Brain pericyte (primary cell): Measurements from ENCODE around the gene BCORL1.

Source experiments
- DNase-seq: peaks from one replicate; pipeline ENCODE4 v3.0.0-alpha.2; 2012; ENCODE audit warnings: low read depth, low spot score

BCORL1 gene

GRCh38 chrX:130009658-130010223 lies 27.3 kb downstream of the BCORL1 start:
- no peak for DNase-seq

- DNase-seq: no peak
Observed at GRCh38 chrX:130012683-130013082, 30.2 kb downstream of the BCORL1 start.

DNA sequence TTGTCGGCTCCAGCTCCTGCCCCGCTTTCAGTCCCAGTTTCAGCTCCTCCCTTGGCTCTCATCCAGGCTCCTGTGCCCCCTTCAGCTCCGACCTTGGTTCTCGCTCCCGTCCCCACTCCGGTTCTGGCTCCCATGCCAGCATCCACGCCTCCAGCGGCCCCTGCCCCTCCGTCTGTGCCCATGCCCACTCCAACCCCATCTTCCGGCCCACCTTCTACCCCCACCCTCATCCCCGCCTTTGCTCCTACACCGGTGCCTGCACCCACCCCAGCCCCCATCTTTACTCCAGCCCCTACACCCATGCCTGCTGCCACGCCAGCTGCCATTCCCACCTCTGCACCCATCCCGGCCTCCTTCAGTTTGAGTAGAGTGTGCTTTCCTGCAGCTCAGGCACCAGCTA lies 31.2 kb downstream of the BCORL1 start:
- no peak for DNase-seq

GRCh38 chrX:130014356-130014755 lies 31.9 kb downstream of the BCORL1 start:
- DNase-seq: no peak

DNA sequence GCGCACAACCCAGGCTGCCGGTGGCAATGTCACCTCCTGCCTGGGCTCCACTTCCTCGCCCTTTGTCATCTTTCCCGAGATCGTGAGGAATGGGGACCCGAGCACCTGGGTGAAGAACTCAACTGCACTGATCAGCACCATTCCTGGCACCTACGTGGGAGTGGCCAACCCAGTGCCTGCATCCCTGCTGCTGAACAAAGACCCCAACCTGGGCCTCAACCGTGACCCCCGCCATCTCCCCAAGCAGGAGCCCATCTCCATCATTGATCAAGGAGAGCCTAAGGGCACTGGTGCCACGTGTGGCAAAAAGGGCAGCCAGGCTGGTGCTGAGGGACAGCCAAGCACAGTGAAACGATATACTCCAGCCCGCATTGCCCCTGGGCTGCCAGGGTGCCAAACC lies 32.3 kb downstream of the BCORL1 start:
- DNase-seq: no peak

DNA sequence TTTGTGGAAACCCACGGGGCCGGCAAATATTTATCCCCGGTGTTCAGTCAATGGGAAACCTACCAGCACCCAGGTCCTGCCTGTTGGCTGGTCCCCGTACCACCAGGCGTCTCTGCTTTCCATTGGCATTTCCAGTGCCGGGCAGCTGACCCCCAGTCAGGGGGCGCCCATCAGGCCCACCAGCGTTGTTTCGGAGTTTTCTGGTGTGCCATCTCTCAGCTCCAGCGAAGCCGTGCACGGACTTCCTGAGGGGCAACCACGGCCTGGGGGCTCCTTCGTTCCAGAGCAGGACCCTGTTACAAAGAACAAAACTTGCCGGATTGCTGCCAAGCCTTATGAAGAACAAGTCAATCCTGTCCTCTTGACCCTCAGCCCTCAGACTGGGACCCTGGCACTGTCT lies 32.7 kb downstream of the BCORL1 start:
- DNase-seq: no peak

- no peak for DNase-seq
Observed at GRCh38 chrX:130018143-130018542, 35.7 kb downstream of the BCORL1 start.

DNA sequence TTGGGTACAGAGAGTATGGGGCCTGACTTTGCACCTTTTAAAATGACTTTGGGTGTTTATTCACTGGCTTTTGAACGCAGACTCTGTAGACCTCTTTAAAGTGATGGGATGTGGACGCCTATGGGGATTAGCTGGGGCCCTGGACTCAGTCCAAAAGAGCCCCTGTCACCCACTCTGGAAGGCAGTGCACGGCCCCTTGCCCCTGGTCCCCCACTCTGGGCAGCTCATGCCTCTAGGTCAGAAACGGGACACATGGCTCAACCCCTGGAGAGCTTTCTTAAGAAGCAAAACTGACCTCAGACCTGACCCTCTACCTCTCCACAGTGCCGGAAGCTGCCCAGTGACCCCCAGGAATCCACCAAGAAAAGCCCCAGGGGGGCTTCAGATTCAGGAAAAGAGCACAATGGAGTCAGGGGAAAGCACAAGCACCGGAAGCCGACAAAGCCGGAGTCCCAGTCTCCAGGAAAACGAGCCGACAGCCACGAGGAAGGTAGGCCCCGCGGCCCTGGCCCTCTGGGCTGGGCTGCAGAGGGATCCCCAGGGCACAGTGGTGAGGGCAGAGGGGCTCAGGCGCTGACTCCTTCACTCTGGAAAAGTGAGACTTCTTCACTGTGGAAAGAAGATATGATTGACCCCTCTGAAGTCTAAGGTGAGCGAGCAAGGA lies 38.4 kb downstream of the BCORL1 start:
- no peak for DNase-seq

DNA sequence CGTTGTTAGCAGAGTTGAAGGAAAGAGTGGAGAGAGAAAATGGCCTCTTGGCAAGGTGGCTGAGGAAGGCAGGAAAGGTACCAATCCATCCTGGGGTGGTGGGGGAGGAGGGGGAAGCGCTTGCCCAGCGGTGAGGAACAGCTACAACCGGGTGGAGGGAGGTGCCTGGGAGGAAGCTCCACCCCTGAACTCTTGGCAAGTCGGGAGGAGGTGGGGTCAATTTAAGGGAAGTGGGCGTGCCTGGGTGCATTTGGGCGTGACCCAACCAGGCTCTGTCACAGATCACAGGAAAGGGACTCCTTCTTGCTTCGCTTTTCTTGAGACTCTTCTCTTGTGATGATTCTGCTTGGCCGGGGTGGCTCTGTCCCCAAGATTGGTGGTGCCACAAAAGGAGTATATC lies 41.7 kb downstream of the BCORL1 start:
- DNase-seq: no peak

DNA sequence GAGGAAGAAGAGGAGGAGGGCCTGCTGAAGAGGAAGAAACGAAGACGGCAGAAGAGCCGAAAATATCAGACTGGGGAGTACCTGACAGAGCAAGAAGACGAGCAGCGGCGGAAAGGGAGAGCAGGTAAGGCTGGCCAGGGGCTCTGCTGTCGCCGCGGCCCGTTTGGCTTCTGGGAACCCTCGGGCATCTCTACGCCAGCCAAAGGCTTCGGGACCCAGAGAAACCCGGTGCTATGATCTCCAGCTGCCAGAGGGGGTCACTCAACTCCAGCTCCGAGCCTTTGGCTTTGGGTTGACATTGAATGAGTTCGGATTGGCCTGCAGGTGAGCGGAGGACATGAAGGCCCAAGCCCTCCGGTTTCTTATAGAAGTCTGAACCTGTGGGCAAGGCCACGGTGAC lies 42.8 kb downstream of the BCORL1 start:
- DNase-seq: no peak

- no peak for DNase-seq
Observed at GRCh38 chrX:130027569-130027968, 45.1 kb downstream of the BCORL1 start.

- no peak for DNase-seq
Observed at GRCh38 chrX:130028196-130028595, 45.8 kb downstream of the BCORL1 start.

DNA sequence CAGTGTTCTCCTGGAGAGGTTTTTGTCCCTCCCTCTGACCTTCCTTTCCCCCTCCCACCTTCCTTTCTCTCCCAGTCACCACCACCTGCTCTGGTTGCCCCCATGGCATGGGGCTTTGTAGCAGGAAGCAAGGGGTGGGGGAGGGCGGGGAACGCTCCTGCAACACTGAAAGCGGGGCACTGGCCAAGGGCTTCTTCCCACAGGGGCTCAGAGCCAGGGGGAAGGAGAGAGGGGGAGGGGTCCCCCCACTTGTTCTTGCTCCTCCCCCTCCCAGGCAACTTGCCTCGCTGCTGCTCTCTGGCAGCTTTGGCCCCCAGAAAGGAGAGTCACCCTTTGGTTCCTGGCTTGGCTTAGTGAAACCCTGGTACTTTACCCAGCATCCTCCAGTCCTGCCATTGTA lies 48.4 kb downstream of the BCORL1 start:
- DNase-seq: no peak

- no peak for DNase-seq
Observed at GRCh38 chrX:130032552-130032951, 50.1 kb downstream of the BCORL1 start.

DNA sequence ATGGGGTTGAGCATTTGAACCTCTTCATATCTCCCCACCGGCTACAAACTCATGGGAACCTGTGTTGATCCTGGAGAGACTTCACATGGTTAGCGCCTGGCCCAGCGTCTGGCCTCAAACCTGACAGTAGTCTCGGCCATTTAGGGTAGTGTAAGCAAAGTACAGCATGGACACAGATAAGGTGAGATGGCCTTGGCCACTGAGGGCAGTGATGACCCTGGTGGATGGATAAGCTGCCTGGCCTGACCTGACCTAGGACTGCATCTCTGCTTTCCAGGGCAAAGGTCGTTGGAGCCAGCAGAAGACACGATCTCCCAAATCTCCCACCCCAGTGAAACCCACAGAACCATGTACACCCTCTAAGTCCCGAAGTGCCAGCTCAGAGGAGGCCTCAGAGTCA lies 51.7 kb downstream of the BCORL1 start:
- DNase-seq: no peak

DNA sequence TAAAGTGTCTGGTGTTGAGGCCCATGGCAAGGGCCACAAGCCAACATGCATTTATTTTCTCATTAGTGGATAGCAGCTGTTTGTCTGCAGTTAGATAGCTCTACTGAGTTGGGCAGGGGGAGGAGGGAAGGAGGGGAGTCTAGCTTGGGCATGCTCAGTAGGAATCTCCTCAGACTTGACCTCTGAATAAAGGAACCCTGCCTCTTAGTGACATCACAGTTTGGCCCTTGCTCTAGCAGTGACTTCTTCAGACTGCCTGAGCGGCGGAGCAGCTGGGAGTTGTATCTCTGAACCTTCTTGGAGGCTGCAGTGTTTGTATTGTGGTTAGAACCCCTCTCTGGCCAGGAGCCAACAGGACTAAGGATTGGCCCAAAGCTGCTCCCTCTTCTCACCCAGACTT lies 57.4 kb downstream of the BCORL1 start:
- DNase-seq: no peak

- DNase-seq: no peak
Observed at GRCh38 chrX:130047416-130047815, 65.0 kb downstream of the BCORL1 start.

DNA sequence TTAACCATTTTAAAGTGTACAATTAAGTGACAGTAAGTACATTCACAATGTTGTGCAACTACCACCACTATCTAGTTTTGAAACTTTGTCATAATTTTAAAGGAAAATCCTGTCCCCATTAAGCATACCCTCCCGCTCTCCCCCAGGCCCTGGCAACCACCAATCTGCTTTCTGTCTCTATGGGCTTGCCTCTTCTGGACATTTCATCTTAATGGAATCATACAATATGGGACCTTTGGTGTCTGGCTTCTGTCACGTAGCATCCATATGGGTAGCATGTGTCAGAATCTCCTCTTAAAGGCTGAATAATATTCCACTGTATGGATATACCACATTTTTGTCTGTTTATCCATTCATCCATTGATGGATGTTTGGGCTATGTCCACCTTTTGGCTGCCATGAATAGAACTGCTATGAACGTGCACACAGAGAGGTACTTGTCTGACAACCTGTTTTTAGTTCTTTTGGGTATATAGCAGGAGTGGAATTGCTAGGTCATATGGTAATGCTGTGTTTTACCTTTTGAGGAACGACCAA lies 66.3 kb downstream of the BCORL1 start:
- DNase-seq: no peak

GRCh38 chrX:130049821-130050220 lies 67.4 kb downstream of the BCORL1 start:
- DNase-seq: no peak

DNA sequence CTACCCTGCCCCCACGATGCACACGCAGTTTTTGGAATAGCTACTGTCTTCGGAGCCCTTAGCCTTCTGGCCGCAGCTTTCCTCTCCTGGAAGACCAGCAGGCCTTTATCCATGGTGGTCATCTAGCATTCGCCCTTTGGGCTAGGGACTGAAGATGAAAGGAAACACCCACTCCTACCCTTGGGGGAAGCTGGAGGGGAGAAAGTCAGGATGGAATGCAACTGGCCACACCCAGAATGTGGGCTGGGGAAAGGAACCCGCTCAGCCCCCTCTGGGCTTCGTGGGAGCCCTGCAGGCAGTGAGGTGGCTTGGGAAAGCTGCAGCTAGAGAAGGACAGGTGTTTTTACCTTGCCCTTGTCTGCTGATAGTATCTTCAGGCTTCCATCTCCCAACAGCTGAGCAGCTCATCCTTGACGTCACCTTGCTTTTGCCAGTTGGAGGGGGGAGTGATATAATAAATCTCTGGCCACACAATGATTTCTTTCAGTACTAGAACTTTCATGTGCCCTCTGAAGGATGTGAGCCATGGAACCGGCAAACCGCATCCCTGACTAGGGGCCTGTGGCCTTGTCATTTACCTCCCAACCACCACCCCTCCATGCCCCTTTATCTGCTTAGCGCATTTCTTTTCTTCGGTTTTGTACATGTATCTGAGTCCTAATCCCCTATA lies 68.9 kb downstream of the BCORL1 start:
- DNase-seq: no peak

GRCh38 chrX:130053236-130053635 lies 70.8 kb downstream of the BCORL1 start:
- DNase-seq: no peak

- no peak for DNase-seq
Observed at GRCh38 chrX:130055103-130055502, 72.7 kb downstream of the BCORL1 start.

- DNase-seq: no peak
Observed at GRCh38 chrX:130055899-130056298, 73.5 kb downstream of the BCORL1 start.
